Esophagus muscularis mucosa (tissue), 4 donors: ENCODE results near the gene EXOC6B.

Experiments used
- EP300 ChIP-seq: sonication (generic); formaldehyde crosslinking; IDR thresholded peaks from one replicate; pipeline ENCODE4 v1.6.1; 2017; ENCODE audit warnings: antibody characterized with exemption
- POLR2A ChIP-seq: fragments of 450-650 bp; IDR thresholded peaks from one replicate; pipeline ENCODE4 v1.6.1; 2017; ENCODE audit warnings: antibody characterized with exemption, moderate library complexity, mild to moderate bottlenecking, low read depth
- POLR2AphosphoS5 ChIP-seq, 2 donors: sonication (generic); formaldehyde crosslinking; IDR thresholded peaks; one replicate each; pipeline ENCODE4 v1.6.1; 2017; ENCODE audit warnings: antibody characterized with exemption in 2 of 2
- TF ChIP-seq, protein P1 (sequence below), 3 experiments: fragments of 200-600 bp in 2 of 3; fragments of 450-650 bp in 1 of 3; sonication (generic) in 2 of 3; IDR thresholded peaks; one replicate each; pipeline ENCODE4 v1.5.1; 2017 to 2019; ENCODE audit warnings: antibody characterized with exemption in 3 of 3, mild to moderate bottlenecking in 2 of 3, moderate library complexity in 1 of 3

GRCh38 chr2:72757177-72757775 lies 68.6 kb downstream of the EXOC6B start:
- TF ChIP-seq, protein P1, sequence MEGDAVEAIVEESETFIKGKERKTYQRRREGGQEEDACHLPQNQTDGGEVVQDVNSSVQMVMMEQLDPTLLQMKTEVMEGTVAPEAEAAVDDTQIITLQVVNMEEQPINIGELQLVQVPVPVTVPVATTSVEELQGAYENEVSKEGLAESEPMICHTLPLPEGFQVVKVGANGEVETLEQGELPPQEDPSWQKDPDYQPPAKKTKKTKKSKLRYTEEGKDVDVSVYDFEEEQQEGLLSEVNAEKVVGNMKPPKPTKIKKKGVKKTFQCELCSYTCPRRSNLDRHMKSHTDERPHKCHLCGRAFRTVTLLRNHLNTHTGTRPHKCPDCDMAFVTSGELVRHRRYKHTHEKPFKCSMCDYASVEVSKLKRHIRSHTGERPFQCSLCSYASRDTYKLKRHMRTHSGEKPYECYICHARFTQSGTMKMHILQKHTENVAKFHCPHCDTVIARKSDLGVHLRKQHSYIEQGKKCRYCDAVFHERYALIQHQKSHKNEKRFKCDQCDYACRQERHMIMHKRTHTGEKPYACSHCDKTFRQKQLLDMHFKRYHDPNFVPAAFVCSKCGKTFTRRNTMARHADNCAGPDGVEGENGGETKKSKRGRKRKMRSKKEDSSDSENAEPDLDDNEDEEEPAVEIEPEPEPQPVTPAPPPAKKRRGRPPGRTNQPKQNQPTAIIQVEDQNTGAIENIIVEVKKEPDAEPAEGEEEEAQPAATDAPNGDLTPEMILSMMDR (IDR thresholded peaks at IDR 0.05) = no peak
- no peak for TF ChIP-seq POLR2A
- TF ChIP-seq EP300 = no peak
- no peak for TF ChIP-seq POLR2AphosphoS5 (IDR thresholded peaks at IDR 0.05)
